Esophagus squamous epithelium (tissue), 5 donors: ENCODE results near the gene ECEL1. TPM values are rescaled to one million over a fixed set of nuclear protein-coding genes. Genes with fewer than 3 reads are reported as not detected.
A peak's percentile ranks its signal among the peaks of the same experiment; 100 is the strongest.
"Not testable (repeated sequence)": the region's sequence is repeated elsewhere in the genome, so short reads cannot be mapped to it uniquely, and the experiment has no call there.

ENCODE experiments used
- DNase-seq: peaks from one replicate; lab custom pipeline; 2025; lab: John Stamatoyannopoulos, UW
- H3K27ac ChIP-seq, 4 donors: fragments of 200-600 bp; sonication (generic); one replicate each; pipeline ENCODE4 v1.5.1; 2016 to 2019; ENCODE audit warnings: mild to moderate bottlenecking in 1 of 4
- H3K27me3 ChIP-seq, 4 donors: fragments of 200-600 bp; sonication (generic); 1 replicate in 3 of 4; 2 replicates in 1 of 4; pipeline versions ENCODE4 v1.5.1 to v1.6.0; 2017 to 2021; ENCODE audit warnings: antibody characterized with exemption in 1 of 4
- H3K36me3 ChIP-seq, 3 donors: fragments of 200-600 bp; sonication (generic); one replicate each; pipeline ENCODE4 v1.5.1; 2016 to 2019
- H3K4me1 ChIP-seq, 3 donors: fragments of 200-600 bp; sonication (generic); one replicate each; pipeline ENCODE4 v1.5.1; 2017 to 2019
- H3K4me3 ChIP-seq, 4 donors: fragments of 200-600 bp; sonication (generic); 1 replicate in 3 of 4; 2 replicates in 1 of 4; pipeline ENCODE4 v1.5.1; 2016 to 2019; ENCODE audit warnings: mild to moderate bottlenecking in 2 of 4, moderate library complexity in 1 of 4
- H3K9me3 ChIP-seq, 3 donors: fragments of 200-600 bp; sonication (generic); one replicate each; pipeline ENCODE4 v1.5.1; 2016 to 2019
- CTCF ChIP-seq, 6 experiments: fragments of 450-650 bp in 4 of 6; fragments of 200-600 bp in 2 of 6; sonication (generic) in 2 of 6; IDR thresholded peaks; one replicate each; pipeline ENCODE4 v1.5.1; 2016 to 2019; ENCODE audit warnings: antibody characterized with exemption in 6 of 6, mild to moderate bottlenecking in 4 of 6, moderate library complexity in 4 of 6
- POLR2A ChIP-seq, 4 donors: fragments of 450-650 bp; IDR thresholded peaks; one replicate each; pipeline ENCODE4 v1.6.1; 2017; ENCODE audit warnings: antibody characterized with exemption in 4 of 4, mild to moderate bottlenecking in 4 of 4, moderate library complexity in 3 of 4
- WGBS, 2 donors: methylation state at CpG; one replicate each; pipeline ENCODE4 v1.1.5; 2018; 5-methylcytosine and 5-hydroxymethylcytosine counted together
- intact Hi-C: fragments of 100-400 bp; cut with DNase I; formaldehyde crosslinking; loops from one replicate; pipeline ENCODE4 v1.15.0; 2022
- total RNA-seq, 4 donors: library from RNA; depleted of rRNA; stranded (reverse); fragments of >200 nt; gene quantifications; one replicate each; pipeline ENCODE4 v1.1.0, GENCODE V29; 2016
- donor health status: DM: yes; HTN: yes; CAD: no.

ECEL1 gene
- total RNA-seq, 4 donors from 2014 or later, result 0.19 TPM; not detected in 3

- DNase-seq, H3K27ac ChIP-seq, H3K36me3 ChIP-seq, H3K9me3 ChIP-seq, H3K4me1 ChIP-seq, H3K4me3 ChIP-seq, intact Hi-C loops: not testable (repeated sequence)
- no CpG with 5 or more reads among the region's 13 CpGs for WGBS, 2 donors
- H3K27me3 ChIP-seq, result peaks cover 0 to 13% (median 0%) of the 10 kb centered on the region in 4 donors
Observed at GRCh38 chr2:232442431-232442830, 45.2 kb downstream of the ECEL1 start.

GRCh38 chr2:232441922-232442321 lies 45.7 kb downstream of the ECEL1 start:
- H3K9me3 ChIP-seq, DNase-seq, H3K4me3 ChIP-seq, H3K27ac ChIP-seq, intact Hi-C loops, H3K36me3 ChIP-seq, H3K4me1 ChIP-seq: not testable (repeated sequence)
- no CpG with 5 or more reads among the region's 10 CpGs for WGBS, 2 donors
- peaks cover 0 to 17% (median 0%) of the 10 kb centered on the region in 4 donors for H3K27me3 ChIP-seq

- H3K9me3 ChIP-seq, result no peaks in the 10 kb centered on the region
- DNase-seq, result no peak
- no peak overlapping the region for H3K4me3 ChIP-seq
- 74 to 79% methylated on average over 8 to 9 of the region's 12 CpGs for WGBS, 2 donors
- H3K27ac ChIP-seq, result no peak overlapping the region
- H3K27me3 ChIP-seq, result peaks cover 0 to 19% (median 0%) of the 10 kb centered on the region in 4 donors
- intact Hi-C loops, result no loop called here
- no peak for TF ChIP-seq CTCF (IDR thresholded peaks at IDR 0.05)
- TF ChIP-seq POLR2A (IDR thresholded peaks at IDR 0.05), result no peak
- H3K4me1 ChIP-seq, result peaks cover 0 to 5% (median 0%) of the 10 kb centered on the region in 3 donors
- no peaks in the 10 kb centered on the region for H3K36me3 ChIP-seq
Observed at GRCh38 chr2:232441147-232441651, 46.4 kb downstream of the ECEL1 start.

GRCh38 chr2:232440220-232441018 lies 47.2 kb downstream of the ECEL1 start:
- H3K27me3 ChIP-seq, result peaks cover 0 to 19% (median 0%) of the 10 kb centered on the region in 4 donors
- H3K4me3 ChIP-seq, H3K4me1 ChIP-seq, H3K36me3 ChIP-seq, H3K9me3 ChIP-seq, H3K27ac ChIP-seq, intact Hi-C loops, DNase-seq: not testable (repeated sequence)
- WGBS, 2 donors, result 17 to 19% methylated on average over 7 to 9 of the region's 16 CpGs
- peak; percentile 80 to 96 (median 88) for TF ChIP-seq CTCF (IDR thresholded peaks at IDR 0.05)

GRCh38 chr2:232439758-232440135 lies 47.9 kb downstream of the ECEL1 start:
- Histone ChIP-seq H3K9me3 (no peaks in the 10 kb centered on the region), H3K36me3 (no peaks in the 10 kb centered on the region), H3K27ac (no peak overlapping the region), H3K4me3 (no peak overlapping the region), H3K4me1 (peaks cover 0 to 5% (median 0%) of the 10 kb centered on the region in 3 donors), H3K27me3 (peaks cover 0 to 19% (median 0%) of the 10 kb centered on the region in 4 donors)
- no peak for DNase-seq
- 20% methylated on average over 1 of the region's 5 CpGs; no CpG with 5 or more reads in 1 of the 2 donors for WGBS, 2 donors
- TF ChIP-seq POLR2A (IDR thresholded peaks at IDR 0.05), result no peak
- peak in 1 of 6 experiments; percentile 39 for TF ChIP-seq CTCF (IDR thresholded peaks at IDR 0.05)
- intact Hi-C loops, result loop anchor here (10.0 kb wide), 1 partner anchor 535 kb away; no protein-coding TSS in a partner anchor
